Memory B cell (primary cell): ENCODE measurements around the gene ROR2.
"Not testable (repeated sequence)": the region's sequence is repeated elsewhere in the genome, so short reads cannot be mapped to it uniquely, and the experiment has no call there.

Experiments
- ATAC-seq: fragments of 150-1000 bp; cut with Tn5 transposase; 2 replicates; pipeline ENCODE4 v1.10.0; 2021; ENCODE audit warnings: low read depth, mild to moderate bottlenecking, moderate library complexity
- DNase-seq, 2 donors: peaks; one replicate each; pipeline ENCODE4 v3.0.0; 2022; ENCODE audit warnings: low spot score in 2 of 2
- H3K27ac Mint-ChIP-seq: one replicate; pipeline ENCODE4 v1.8.0; 2022; ENCODE audit warnings: mild to moderate bottlenecking, moderate library complexity, mixed read lengths
- H3K27me3 Mint-ChIP-seq: one replicate; pipeline ENCODE4 v1.8.0; 2022; ENCODE audit warnings: mixed read lengths
- H3K36me3 Mint-ChIP-seq: one replicate; pipeline ENCODE4 v1.8.0; 2022; ENCODE audit warnings: mild to moderate bottlenecking, mixed read lengths
- H3K4me1 Mint-ChIP-seq: one replicate; pipeline ENCODE4 v1.8.0; 2022; ENCODE audit warnings: mixed read lengths
- H3K4me3 Mint-ChIP-seq: one replicate; pipeline ENCODE4 v1.8.0; 2022; ENCODE audit warnings: mild to moderate bottlenecking, moderate library complexity, mixed read lengths
- H3K9me3 Mint-ChIP-seq: one replicate; pipeline ENCODE4 v1.8.0; 2022; ENCODE audit warnings: mixed read lengths

The ROR2 gene

DNA sequence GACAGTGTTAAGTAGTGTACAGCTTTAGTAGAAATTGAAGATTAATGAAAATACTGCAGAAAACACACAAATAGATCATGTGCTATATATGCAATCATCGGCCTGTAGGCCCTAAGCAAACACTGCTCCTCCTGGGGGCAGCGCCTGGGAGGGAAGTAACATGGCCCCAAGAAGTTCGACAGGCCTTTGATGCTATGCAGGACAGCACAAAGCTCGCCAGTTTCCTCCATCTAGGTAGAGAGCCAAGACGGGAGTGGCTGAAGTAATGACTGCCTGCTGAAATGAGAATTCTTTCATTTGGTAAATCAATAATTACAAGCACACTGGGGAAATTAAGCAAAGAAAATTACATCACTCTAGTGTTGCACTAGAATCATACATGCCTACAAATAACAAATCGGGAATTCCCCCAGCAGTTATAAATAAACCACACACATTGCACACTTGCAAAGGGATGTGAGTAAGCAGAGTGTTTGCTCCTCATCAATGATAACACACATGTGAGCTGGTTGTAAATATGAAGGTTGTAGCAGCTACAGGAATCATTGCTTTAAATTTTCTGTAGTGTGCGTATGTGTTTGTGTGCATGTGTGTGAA, 306.4 kb downstream of the ROR2 start:
- H3K27me3 Mint-ChIP-seq = peaks cover 13% of the 10 kb centered on the region
- H3K4me1 Mint-ChIP-seq = peaks cover 15% of the 10 kb centered on the region
- no peak overlapping the region for H3K4me3 Mint-ChIP-seq
- no peak overlapping the region for H3K27ac Mint-ChIP-seq
- peaks cover 7% of the 10 kb centered on the region for H3K9me3 Mint-ChIP-seq
- H3K36me3 Mint-ChIP-seq = peaks cover 2% of the 10 kb centered on the region
- no peak for DNase-seq
- peak; percentile 44 for ATAC-seq

DNA sequence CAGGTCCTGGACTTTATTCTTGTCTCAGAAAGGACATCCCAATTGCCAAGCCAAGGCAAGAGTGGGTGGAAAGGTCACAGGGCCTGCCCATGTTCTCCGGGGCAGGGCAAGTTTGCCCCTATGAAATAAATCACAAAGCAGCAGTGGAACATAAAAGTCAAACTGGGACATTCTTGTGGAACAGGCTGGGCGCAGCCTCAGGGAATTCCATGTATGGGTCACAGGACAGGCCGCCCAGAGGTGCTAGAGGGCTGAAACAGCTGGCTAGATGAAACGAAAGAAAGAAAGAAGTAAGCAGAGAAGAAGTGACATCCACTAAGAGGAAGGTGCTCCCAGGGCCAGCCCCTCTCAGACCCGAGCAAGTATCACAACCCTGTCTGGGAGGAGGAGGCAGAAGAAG, 307.3 kb downstream of the ROR2 start:
- H3K27me3 Mint-ChIP-seq = peaks cover 15% of the 10 kb centered on the region
- peaks cover 7% of the 10 kb centered on the region for H3K9me3 Mint-ChIP-seq
- peaks cover 15% of the 10 kb centered on the region for H3K4me1 Mint-ChIP-seq
- no peak for ATAC-seq
- no peak for DNase-seq
- no peak overlapping the region for H3K4me3 Mint-ChIP-seq
- H3K36me3 Mint-ChIP-seq = peaks cover 2% of the 10 kb centered on the region
- H3K27ac Mint-ChIP-seq = no peak overlapping the region

DNA sequence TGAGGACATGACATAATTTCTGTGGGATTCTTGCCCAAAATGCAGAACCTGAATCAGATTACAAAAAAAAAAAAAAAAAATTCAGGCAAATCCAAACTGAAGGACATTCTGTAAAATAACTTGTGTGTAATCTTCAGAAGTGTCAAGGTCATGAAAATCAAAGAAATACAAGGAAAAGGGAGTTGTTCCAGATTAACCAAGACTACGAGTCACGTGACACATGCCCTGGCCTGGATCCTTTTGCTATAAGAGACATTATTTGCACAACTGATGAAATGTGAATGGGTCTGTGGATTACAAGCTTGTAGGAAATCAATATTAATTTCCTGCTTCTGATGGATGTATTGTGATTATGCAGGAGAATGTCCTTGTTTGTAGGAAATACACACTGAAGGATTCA, 309.6 kb downstream of the ROR2 start:
- peaks cover 9% of the 10 kb centered on the region for H3K9me3 Mint-ChIP-seq
- H3K36me3 Mint-ChIP-seq = peaks cover 4% of the 10 kb centered on the region
- DNase-seq (no peak), ATAC-seq (no peak)
- H3K4me3 Mint-ChIP-seq = no peak overlapping the region
- H3K4me1 Mint-ChIP-seq = peaks cover 11% of the 10 kb centered on the region
- H3K27ac Mint-ChIP-seq = no peak overlapping the region
- H3K27me3 Mint-ChIP-seq = peaks cover 12% of the 10 kb centered on the region

DNA sequence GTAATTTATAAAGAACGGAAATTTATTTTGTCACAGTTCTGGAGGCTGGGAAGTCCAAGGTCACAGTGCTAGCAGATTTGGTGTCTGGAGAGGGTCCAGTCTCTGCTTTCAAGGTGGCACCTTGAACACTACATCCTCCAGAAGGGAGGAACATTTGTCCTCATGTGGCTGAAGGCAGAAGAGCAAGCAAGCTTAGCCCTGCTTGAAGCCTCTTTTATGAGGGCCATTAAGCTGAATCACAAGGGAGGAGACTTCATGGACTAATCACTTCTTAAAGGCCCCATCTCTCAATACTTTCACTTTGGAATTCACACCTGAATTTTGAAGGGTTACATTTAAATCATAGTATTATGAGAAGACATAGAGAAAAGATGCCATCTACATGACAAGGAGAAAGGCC, 311.0 kb downstream of the ROR2 start:
- peaks cover 14% of the 10 kb centered on the region for H3K27me3 Mint-ChIP-seq
- peaks cover 10% of the 10 kb centered on the region for H3K4me1 Mint-ChIP-seq
- DNase-seq = no peak
- peaks cover 8% of the 10 kb centered on the region for H3K36me3 Mint-ChIP-seq
- H3K9me3 Mint-ChIP-seq = peaks cover 11% of the 10 kb centered on the region
- ATAC-seq = no peak
- no peak overlapping the region for H3K27ac Mint-ChIP-seq
- no peak overlapping the region for H3K4me3 Mint-ChIP-seq

DNA sequence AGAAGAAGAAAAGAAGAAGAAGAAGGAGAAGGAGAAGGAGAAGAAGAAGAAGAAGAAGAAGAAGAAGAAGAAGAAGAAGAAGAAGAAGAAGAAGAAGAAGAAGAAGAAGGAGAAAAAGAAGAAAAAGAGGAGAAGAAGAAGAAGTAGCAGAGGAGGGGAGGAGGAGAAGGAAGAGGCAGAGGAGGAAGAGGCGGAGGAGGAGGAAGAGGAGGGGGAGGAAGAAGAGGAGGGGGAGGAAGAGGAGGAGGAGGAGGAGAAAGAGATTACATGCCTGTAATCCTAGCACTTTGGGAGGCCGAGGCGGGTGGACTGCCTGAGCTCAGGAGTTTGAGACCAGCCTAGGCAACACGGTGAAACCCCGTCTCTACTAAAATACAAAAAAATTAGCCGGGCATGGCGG, 315.2 kb downstream of the ROR2 start:
- H3K4me3 Mint-ChIP-seq, H3K27ac Mint-ChIP-seq, DNase-seq, ATAC-seq, H3K36me3 Mint-ChIP-seq, H3K9me3 Mint-ChIP-seq, H3K4me1 Mint-ChIP-seq: not testable (repeated sequence)
- peaks cover 25% of the 10 kb centered on the region for H3K27me3 Mint-ChIP-seq

DNA sequence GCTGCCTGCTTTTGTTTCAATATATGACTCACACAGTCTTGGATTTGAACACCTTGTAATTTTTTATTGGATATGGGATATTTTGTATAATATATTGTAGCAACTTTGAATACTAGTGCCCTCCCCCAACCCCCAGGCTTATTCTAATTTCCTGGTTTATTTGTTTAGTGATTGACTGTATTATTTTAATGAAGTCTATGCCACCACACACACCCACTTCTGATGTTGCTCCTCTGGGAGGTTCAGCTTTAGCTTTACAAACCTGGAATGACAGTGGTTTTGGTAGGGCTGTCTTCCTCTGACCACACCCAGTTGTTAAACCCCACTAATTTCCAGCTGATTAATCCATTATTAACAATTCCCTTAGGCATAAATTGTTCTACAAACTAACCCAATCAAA, 320.3 kb downstream of the ROR2 start:
- Mint-ChIP-seq H3K27ac (no peak overlapping the region), H3K36me3 (peaks cover 2% of the 10 kb centered on the region), H3K4me3 (no peak overlapping the region), H3K9me3 (peaks cover 10% of the 10 kb centered on the region), H3K4me1 (no peaks in the 10 kb centered on the region), H3K27me3 (peaks cover 21% of the 10 kb centered on the region)
- ATAC-seq (no peak), DNase-seq (no peak)

DNA sequence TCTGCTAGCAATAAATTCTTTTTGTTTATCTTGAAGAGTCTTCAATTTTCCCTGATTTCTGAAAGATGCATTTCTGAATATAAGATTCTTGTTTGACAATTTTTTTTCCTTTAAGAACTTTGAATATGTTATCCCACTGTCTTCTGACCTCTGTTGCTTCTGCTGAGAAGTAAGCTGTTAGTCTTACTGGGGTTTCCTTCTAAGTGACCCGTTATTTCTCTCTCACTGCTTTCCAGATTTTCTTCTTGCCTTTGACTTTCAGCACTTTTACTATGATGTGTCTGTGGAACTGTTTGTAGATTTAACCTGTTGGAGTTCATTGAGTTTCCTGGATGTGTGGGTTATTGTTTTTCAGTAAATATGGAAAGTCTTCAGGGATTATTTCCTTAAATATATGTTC, 321.1 kb downstream of the ROR2 start:
- H3K36me3 Mint-ChIP-seq = no peaks in the 10 kb centered on the region
- no peak overlapping the region for H3K4me3 Mint-ChIP-seq
- peaks cover 8% of the 10 kb centered on the region for H3K9me3 Mint-ChIP-seq
- H3K27me3 Mint-ChIP-seq = peaks cover 16% of the 10 kb centered on the region
- ATAC-seq = no peak
- no peak overlapping the region for H3K27ac Mint-ChIP-seq
- H3K4me1 Mint-ChIP-seq = no peaks in the 10 kb centered on the region
- no peak for DNase-seq

DNA sequence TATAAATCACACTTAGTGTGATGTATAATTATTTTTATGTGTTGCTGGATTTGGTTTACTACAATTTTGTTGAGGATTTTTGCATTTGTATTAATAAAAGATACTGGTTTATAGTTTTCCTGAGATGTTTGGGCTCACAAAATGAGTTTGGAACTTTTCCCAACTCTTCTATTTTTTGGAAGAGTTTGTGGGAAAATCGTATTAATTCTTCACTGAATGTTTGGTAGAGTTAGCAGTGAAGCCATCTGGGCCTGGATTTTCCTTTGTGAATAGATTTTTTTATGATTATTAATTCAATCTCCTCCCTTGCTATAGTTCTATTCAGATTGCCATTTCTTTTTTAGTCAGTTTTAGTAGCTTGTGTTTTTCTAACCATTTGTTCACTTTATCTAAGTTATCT, 324.7 kb downstream of the ROR2 start:
- Mint-ChIP-seq H3K4me3 (no peak overlapping the region), H3K36me3 (no peaks in the 10 kb centered on the region), H3K4me1 (no peaks in the 10 kb centered on the region), H3K27me3 (peaks cover 5% of the 10 kb centered on the region), H3K27ac (no peak overlapping the region), H3K9me3 (peaks cover 7% of the 10 kb centered on the region)
- ATAC-seq = no peak
- no peak for DNase-seq

DNA sequence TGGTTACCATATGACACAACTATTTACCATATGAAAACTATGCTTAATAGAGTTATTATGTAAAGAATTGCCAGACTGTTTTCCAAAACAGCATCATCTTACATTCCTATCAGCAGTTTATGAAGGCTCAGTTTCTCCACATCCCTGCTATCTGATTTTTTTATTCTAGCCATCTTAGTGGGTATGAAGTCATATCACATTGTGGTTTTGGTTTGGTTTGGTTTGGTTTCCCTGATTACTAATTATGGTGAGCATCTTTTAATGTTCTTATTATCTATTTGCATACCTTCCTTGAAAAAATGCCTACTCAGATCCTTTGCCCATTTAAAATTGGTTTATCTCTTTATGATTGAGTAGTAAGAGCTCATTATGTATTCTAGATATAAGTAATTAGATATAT, 327.0 kb downstream of the ROR2 start:
- Mint-ChIP-seq H3K4me1 (no peaks in the 10 kb centered on the region), H3K27ac (no peak overlapping the region), H3K27me3 (peaks cover 9% of the 10 kb centered on the region), H3K4me3 (no peak overlapping the region), H3K9me3 (peaks cover 5% of the 10 kb centered on the region), H3K36me3 (no peaks in the 10 kb centered on the region)
- ATAC-seq (no peak), DNase-seq (no peak)

DNA sequence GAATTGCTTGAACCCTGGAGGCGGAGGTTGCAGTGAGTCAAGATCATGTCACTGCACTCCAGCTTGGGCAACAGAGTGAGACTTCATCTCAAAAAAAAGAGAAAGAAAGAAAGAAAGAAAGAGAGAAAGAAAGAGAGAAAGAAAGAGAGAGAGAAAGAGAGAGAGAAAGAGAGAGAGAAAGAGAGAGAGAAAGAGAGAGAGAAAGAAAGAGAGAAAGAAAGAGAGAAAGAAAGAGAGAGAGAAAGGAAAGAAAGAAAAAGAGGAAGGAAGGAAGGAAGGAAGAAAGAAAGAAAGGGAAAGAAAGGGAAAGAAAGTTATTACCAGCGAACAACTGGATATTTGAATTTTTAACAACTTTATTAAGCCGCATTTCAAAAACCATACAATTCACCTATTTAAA, 327.9 kb downstream of the ROR2 start:
- H3K9me3 Mint-ChIP-seq, H3K27me3 Mint-ChIP-seq, H3K4me3 Mint-ChIP-seq, H3K4me1 Mint-ChIP-seq, H3K36me3 Mint-ChIP-seq, ATAC-seq, DNase-seq, H3K27ac Mint-ChIP-seq: not testable (repeated sequence)

DNA sequence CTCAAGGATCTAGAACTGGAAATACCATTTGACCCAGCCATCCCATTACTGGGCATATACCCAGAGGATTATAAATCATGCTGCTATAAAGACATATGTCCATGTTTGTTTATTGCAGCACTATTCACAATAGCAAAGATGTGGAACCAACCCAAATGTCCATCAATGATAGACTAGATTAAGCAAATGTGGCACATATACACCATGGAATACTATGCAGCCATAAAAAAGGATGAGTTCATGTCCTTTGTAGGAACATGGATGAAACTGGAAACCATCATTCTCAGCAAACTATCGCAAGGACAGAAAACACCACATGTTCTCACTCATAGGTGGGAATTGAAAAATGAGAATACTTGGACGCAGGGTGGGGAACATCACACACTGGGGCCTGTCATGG, 336.0 kb downstream of the ROR2 start:
- not testable (repeated sequence) for H3K27me3 Mint-ChIP-seq, H3K27ac Mint-ChIP-seq, H3K9me3 Mint-ChIP-seq, H3K4me1 Mint-ChIP-seq, H3K4me3 Mint-ChIP-seq, DNase-seq, ATAC-seq, H3K36me3 Mint-ChIP-seq

DNA sequence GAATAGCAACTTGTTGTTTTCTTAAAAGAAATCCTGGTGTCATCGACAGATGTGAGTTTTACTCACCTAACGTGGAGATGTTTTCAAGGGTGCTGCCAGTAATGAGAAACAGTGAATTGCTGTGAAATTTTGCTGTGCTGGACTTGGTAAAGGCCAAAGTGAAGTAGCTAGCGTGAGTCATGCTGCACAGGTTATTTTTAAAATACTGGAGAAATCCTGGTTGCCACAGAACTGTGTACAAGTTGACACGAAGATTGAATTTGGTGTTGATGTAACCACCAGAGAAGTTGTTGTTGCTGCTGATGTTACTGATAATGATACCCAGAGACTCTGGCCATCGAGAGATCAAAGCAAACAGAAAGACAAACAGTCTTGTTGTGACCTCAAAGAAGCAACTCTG, 338.4 kb downstream of the ROR2 start:
- Mint-ChIP-seq H3K36me3 (no peaks in the 10 kb centered on the region), H3K27me3 (peaks cover 1% of the 10 kb centered on the region), H3K4me1 (no peaks in the 10 kb centered on the region), H3K9me3 (no peaks in the 10 kb centered on the region), H3K4me3 (no peak overlapping the region), H3K27ac (no peak overlapping the region)
- ATAC-seq (no peak), DNase-seq (no peak)

DNA sequence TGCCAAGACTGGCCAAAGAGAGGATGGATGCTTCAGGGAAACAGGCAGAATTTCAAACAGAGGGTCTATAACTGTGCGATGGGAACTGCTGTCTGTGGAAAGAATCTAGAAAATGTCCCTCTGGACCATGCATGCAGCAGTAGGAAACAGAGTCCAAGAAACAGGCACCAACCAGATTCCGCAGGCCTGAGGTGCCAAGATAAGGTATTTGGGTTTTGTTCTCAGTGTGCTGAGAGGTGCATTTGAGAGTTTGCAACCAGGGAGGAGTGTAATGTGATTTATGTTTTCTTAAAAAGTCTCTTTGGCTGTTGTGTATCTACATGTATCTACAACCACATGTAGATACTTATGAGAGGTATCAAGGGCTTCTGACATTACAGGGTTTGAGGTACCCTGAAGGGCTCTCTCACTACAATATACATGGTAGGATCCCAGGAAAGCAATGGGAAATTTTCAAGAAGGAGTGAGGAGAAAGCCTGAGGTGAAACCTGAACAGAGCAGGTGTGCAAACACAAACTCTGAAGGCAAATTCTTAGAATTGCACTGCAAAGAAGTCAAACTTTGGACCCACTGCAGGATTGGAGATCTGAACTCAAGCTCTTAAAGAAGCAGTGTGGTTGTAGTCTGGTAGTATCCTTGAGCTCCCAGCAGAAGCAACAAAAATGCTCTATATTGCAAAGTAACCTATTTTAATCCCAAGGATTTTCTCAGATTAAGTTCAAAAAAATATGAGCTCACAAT, 343.6 kb downstream of the ROR2 start:
- Mint-ChIP-seq H3K4me3 (no peak overlapping the region), H3K27ac (no peak overlapping the region), H3K4me1 (no peaks in the 10 kb centered on the region), H3K9me3 (peaks cover 2% of the 10 kb centered on the region), H3K36me3 (peaks cover 2% of the 10 kb centered on the region), H3K27me3 (peaks cover 15% of the 10 kb centered on the region)
- DNase-seq = no peak
- ATAC-seq = no peak

DNA sequence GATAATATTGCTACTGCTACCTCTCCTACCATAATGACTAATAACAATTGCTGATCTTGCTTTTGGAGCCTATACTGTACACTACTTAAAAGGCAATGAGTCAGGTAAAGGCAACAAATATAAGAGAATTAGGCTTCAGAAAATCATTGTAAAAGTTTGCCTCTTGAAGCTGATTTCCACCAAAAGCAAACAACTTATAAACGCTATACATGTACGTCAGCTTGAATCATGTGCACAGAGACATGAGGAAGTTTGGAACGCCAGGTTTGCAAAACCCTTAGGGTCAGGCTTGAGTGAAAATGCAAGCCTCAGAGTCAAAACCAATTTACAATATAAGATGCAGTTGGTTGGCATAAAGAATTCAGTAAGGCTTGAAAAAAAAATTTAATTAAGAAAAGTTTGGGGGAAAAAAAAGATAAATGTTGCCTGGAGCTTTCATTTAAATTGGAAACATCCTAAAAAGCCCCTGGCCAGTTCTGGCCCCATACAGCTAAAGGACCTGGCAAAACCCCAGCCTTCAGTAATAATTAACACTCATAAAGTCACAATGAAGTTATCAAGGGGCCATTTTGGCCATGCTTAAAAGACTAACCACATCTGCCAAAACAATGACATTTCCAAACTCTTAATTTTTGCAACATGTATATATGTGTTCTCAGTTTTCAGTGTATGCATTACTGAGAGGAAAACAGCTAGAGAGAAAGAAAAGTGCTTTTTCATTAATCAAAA, 345.4 kb downstream of the ROR2 start:
- Mint-ChIP-seq H3K4me1 (no peaks in the 10 kb centered on the region), H3K27me3 (peaks cover 20% of the 10 kb centered on the region), H3K4me3 (no peak overlapping the region), H3K27ac (no peak overlapping the region), H3K36me3 (peaks cover 2% of the 10 kb centered on the region), H3K9me3 (peaks cover 3% of the 10 kb centered on the region)
- DNase-seq (no peak), ATAC-seq (no peak)
